Neural cell (in vitro differentiated cells): ENCODE measurements around the gene ZBTB42. TPM values are rescaled to one million over a fixed set of nuclear protein-coding genes. Genes with fewer than 3 reads are reported as not detected.

Experiments
- H2AFZ ChIP-seq: fragments of 200-600, 300-800 bp; sonication (generic), shearing (Covaris generic); 2 replicates; pipeline ENCODE4 v1.6.0; 2014; ENCODE audit warnings: low read depth, mild to moderate bottlenecking, antibody characterized with exemption, low read length, moderate library complexity
- H3F3A ChIP-seq: fragments of 200-600 bp; shearing (Covaris generic); 2 replicates; pipeline ENCODE4 v1.6.1; 2016; ENCODE audit warnings: mild to moderate bottlenecking, moderate library complexity, mixed read lengths, antibody characterized with exemption, low read length; ENCODE audit not compliant: insufficient read depth, poor library complexity, severe bottlenecking
- H3K27ac ChIP-seq: fragments of 200-600, 300-800 bp; sonication (generic), shearing (Covaris generic); 2 replicates; pipeline ENCODE4 v1.5.1; 2014; ENCODE audit warnings: mild to moderate bottlenecking, low read length, moderate library complexity
- H3K27me3 ChIP-seq: fragments of 300-800, 200-600 bp; sonication (generic), shearing (Covaris generic); 2 replicates; pipeline ENCODE4 v1.6.0; 2014; ENCODE audit warnings: mild to moderate bottlenecking, low read depth, low read length, moderate library complexity; ENCODE audit not compliant: insufficient read depth
- H3K36me3 ChIP-seq: fragments of 300-800, 200-600 bp; sonication (generic), shearing (Covaris generic); 2 replicates; pipeline ENCODE4 v1.5.1; 2014; ENCODE audit warnings: mild to moderate bottlenecking, antibody characterized with exemption, low read length, moderate library complexity; ENCODE audit not compliant: insufficient read depth
- H3K4me2 ChIP-seq: fragments of 300-800, 200-600 bp; sonication (generic), shearing (Covaris generic); 2 replicates; pipeline ENCODE4 v1.6.0; 2014; ENCODE audit warnings: mild to moderate bottlenecking, low read length
- H3K4me3 ChIP-seq: fragments of 300-800, 200-600 bp; sonication (generic), shearing (Covaris generic); 2 replicates; pipeline ENCODE4 v1.5.1; 2014; ENCODE audit warnings: mild to moderate bottlenecking, low read length, moderate library complexity
- H3K79me2 ChIP-seq: fragments of 200-600 bp; shearing (Covaris generic); replicated peaks from 2 replicates; pipeline ENCODE4 v1.6.0; 2014; ENCODE audit warnings: mild to moderate bottlenecking, low read length, moderate library complexity; ENCODE audit not compliant: insufficient read depth
- H3K9ac ChIP-seq: fragments of 300-800, 200-600 bp; sonication (generic), shearing (Covaris generic); 2 replicates; pipeline ENCODE4 v1.6.1; 2016; ENCODE audit warnings: mild to moderate bottlenecking, low read length, mixed read lengths
- H3K9me2 ChIP-seq: fragments of 200-600 bp; shearing (Covaris generic); 2 replicates; pipeline ENCODE4 v1.6.1; 2016; ENCODE audit warnings: mild to moderate bottlenecking, low read length, mixed read lengths; ENCODE audit not compliant: insufficient read depth
- H3K9me3 ChIP-seq: fragments of 200-600, 300-800 bp; sonication (generic), shearing (Covaris generic); 2 replicates; pipeline ENCODE4 v1.6.1; 2016; ENCODE audit warnings: mild to moderate bottlenecking, mixed run types, low read length, moderate library complexity, mixed read lengths
- H4K20me1 ChIP-seq: fragments of 200-600 bp; shearing (Covaris generic); 2 replicates; pipeline ENCODE4 v1.6.1; 2016; ENCODE audit warnings: mild to moderate bottlenecking, mixed run types; ENCODE audit not compliant: insufficient read depth
- CTCF ChIP-seq: fragments of 450-650 bp; IDR thresholded peaks from 2 replicates; pipeline ENCODE4 v1.5.1; 2014; ENCODE audit warnings: antibody characterized with exemption, mild to moderate bottlenecking, moderate library complexity; ENCODE audit not compliant: poor library complexity, severe bottlenecking
- EP300 ChIP-seq: fragments of 450-650 bp; conservative IDR thresholded peaks from 2 replicates; pipeline ENCODE4 v1.6.1; 2014; ENCODE audit warnings: antibody characterized with exemption, mild to moderate bottlenecking, moderate library complexity; ENCODE audit not compliant: poor library complexity, severe bottlenecking
- EZH2 ChIP-seq: fragments of 200-600, 300-800 bp; shearing (Covaris generic), sonication (generic); IDR thresholded peaks from 2 replicates; pipeline ENCODE4 v1.6.1; 2014; ENCODE audit warnings: antibody characterized with exemption, low read length, borderline replicate concordance, mild to moderate bottlenecking; ENCODE audit not compliant: insufficient read depth, poor library complexity, severe bottlenecking
- MXI1 ChIP-seq: fragments of 450-650 bp; conservative IDR thresholded peaks from 2 replicates; pipeline ENCODE4 v1.6.1; 2014; ENCODE audit warnings: antibody characterized with exemption, mild to moderate bottlenecking; ENCODE audit not compliant: poor library complexity, severe bottlenecking
- POLR2AphosphoS5 ChIP-seq: IDR thresholded peaks from 2 replicates; pipeline ENCODE4 v1.6.1; 2012
- RAD21 ChIP-seq: fragments of 450-650 bp; conservative IDR thresholded peaks from 2 replicates; pipeline ENCODE4 v1.6.1; 2014; ENCODE audit warnings: antibody characterized with exemption, mild to moderate bottlenecking, moderate library complexity
- REST ChIP-seq: IDR thresholded peaks from 2 replicates; pipeline ENCODE4 v1.6.1; 2012; ENCODE audit warnings: borderline replicate concordance
- SMC3 ChIP-seq: fragments of 450-650 bp; conservative IDR thresholded peaks from 2 replicates; pipeline ENCODE4 v1.6.1; 2014; ENCODE audit warnings: antibody characterized with exemption, mild to moderate bottlenecking, moderate library complexity; ENCODE audit not compliant: poor library complexity
- TAF1 ChIP-seq: IDR thresholded peaks from 2 replicates; pipeline ENCODE4 v1.6.1; 2012; ENCODE audit warnings: low read depth
- polyA plus RNA-seq: library from polyadenylated mRNA; depleted of rRNA; stranded (reverse); fragments of >200 nt; gene quantifications from 2 replicates; pipeline ENCODE4 v1.2.3, GENCODE V29; 2014

ZBTB42 gene
- polyA plus RNA-seq, 1 donor from 2014 or later = not detected

GRCh38 chr14:104824353-104824997, 23.6 kb downstream of the ZBTB42 start:
- TF ChIP-seq REST (no peak), SMC3 (no peak), TAF1 (no peak), EP300 (no peak), POLR2AphosphoS5 (no peak), RAD21 (no peak), EZH2 (no peak), CTCF (no peak), MXI1 (no peak)
- Histone ChIP-seq H4K20me1 (no peaks in the 10 kb centered on the region), H3K9me3 (no peaks in the 10 kb centered on the region), H3K36me3 (no peaks in the 10 kb centered on the region), H3K27ac (no peak overlapping the region), H3K79me2 (no peaks in the 10 kb centered on the region), H3K4me2 (no peak overlapping the region), H3K27me3 (peaks cover 23% of the 10 kb centered on the region), H3K9ac (no peak overlapping the region), H3K4me3 (no peak overlapping the region), H2AFZ (no peak overlapping the region), H3K9me2 (no peaks in the 10 kb centered on the region), H3F3A (no peaks in the 10 kb centered on the region)

- Histone ChIP-seq H3K79me2 (no peaks in the 10 kb centered on the region), H2AFZ (no peak overlapping the region), H3F3A (no peaks in the 10 kb centered on the region), H3K27ac (no peak overlapping the region), H3K36me3 (no peaks in the 10 kb centered on the region), H3K9me2 (no peaks in the 10 kb centered on the region), H3K4me2 (no peak overlapping the region), H3K27me3 (peaks cover 23% of the 10 kb centered on the region), H3K4me3 (peak overlapping the region; percentile 58), H3K9me3 (no peaks in the 10 kb centered on the region), H3K9ac (no peak overlapping the region), H4K20me1 (no peaks in the 10 kb centered on the region)
- TF ChIP-seq SMC3 (peak; percentile 43), CTCF (peak; percentile 58), POLR2AphosphoS5 (no peak), MXI1 (no peak), RAD21 (no peak)
These were observed 25.4 kb downstream of the ZBTB42 start for GRCh38 chr14:104826189-104826860.
